Panc1 (cell line): Measurements from ENCODE around the gene FBXO40. TPM values are rescaled to one million over a fixed set of nuclear protein-coding genes. Genes with fewer than 3 reads are reported as not detected.

Source experiments
- ATAC-seq: fragments of 200-7000 bp; cut with Tn5 transposase; 2 replicates; pipeline ENCODE4 v1.9.1; 2020; ENCODE audit warnings: mild to moderate bottlenecking, moderate library complexity
- BruUV-seq: library from RNA; stranded (reverse); fragments of 400-500 nt; replicated peaks from 2 replicates; lab custom pipeline; 2021; lab: Mats Ljungman, UMichigan
- CTCF ChIA-PET: fragments of 300-600 bp; sonication (Branson Sonifier 250); formaldehyde crosslinking; loops from one replicate; lab custom pipeline; 2022; ENCODE audit warnings: antibody characterized with exemption; lab: Charles Lee
- POLR2A ChIA-PET: fragments of 300-600 bp; sonication (Branson Sonifier 250); formaldehyde crosslinking; loops from one replicate; lab custom pipeline; 2022; ENCODE audit warnings: antibody characterized with exemption; lab: Charles Lee
- DNase-seq: peaks from one replicate; pipeline ENCODE4 v3.0.0-alpha.2; 2010; ENCODE audit warnings: low read depth, low spot score
- H3K27ac ChIP-seq: 2 replicates; pipeline ENCODE4 v1.5.1; 2011; ENCODE audit warnings: mild to moderate bottlenecking, low read length, inconsistent platforms
- H3K27me3 ChIP-seq: fragments of 200-500 bp; sonication (Bioruptor generic); 2 replicates; pipeline ENCODE4 v1.6.0; 2014; ENCODE audit warnings: low read length, inconsistent platforms; ENCODE audit not compliant: control insufficient read depth, insufficient read depth
- H3K36me3 ChIP-seq: fragments of 200-500 bp; sonication (Bioruptor generic); 2 replicates; pipeline ENCODE4 v1.5.1; 2014; ENCODE audit warnings: inconsistent platforms, mild to moderate bottlenecking, low read length, moderate library complexity; ENCODE audit not compliant: control insufficient read depth, insufficient read depth
- H3K4me1 ChIP-seq: 2 replicates; pipeline ENCODE4 v1.5.1; 2011; ENCODE audit warnings: inconsistent platforms, mild to moderate bottlenecking, low read length, moderate library complexity; ENCODE audit not compliant: control insufficient read depth, insufficient read depth
- H3K4me3 ChIP-seq, 2 experiments: 2 replicates each; pipeline ENCODE4 v1.5.1; 2011 to 2012; ENCODE audit warnings: low read depth in 2 of 2, low read length in 2 of 2, mild to moderate bottlenecking in 2 of 2, inconsistent platforms in 1 of 2, moderate library complexity in 1 of 2
- H3K9me3 ChIP-seq: fragments of 200-500 bp; sonication (Bioruptor generic); 2 replicates; pipeline ENCODE4 v1.5.1; 2014; ENCODE audit warnings: low read depth, mild to moderate bottlenecking, inconsistent platforms, low read length, moderate library complexity; ENCODE audit not compliant: control insufficient read depth, insufficient read depth
- CTCF ChIP-seq: fragments of 450-650 bp; IDR thresholded peaks from 2 replicates; pipeline ENCODE4 v1.5.1; 2017; ENCODE audit warnings: mild to moderate bottlenecking
- POLR2AphosphoS5 ChIP-seq: IDR thresholded peaks from 2 replicates; pipeline ENCODE4 v1.6.1; 2012; ENCODE audit warnings: mild to moderate bottlenecking, low read depth, low read length, moderate library complexity
- REST ChIP-seq, 2 experiments: IDR thresholded peaks; 2 replicates each; pipeline ENCODE4 v1.6.1; 2011 to 2012; ENCODE audit warnings: low read depth in 2 of 2, control low read depth in 1 of 2, low read length in 1 of 2, mild to moderate bottlenecking in 1 of 2, moderate library complexity in 1 of 2; ENCODE audit not compliant: insufficient read depth in 1 of 2
- SIN3A ChIP-seq: IDR thresholded peaks from 2 replicates; pipeline ENCODE4 v1.6.1; 2012; ENCODE audit warnings: low read depth, mild to moderate bottlenecking, low read length, moderate library complexity, borderline replicate concordance; ENCODE audit not compliant: insufficient read depth
- TCF7L2 ChIP-seq: IDR thresholded peaks from 2 replicates; pipeline ENCODE4 v1.6.1; 2011; ENCODE audit warnings: mild to moderate bottlenecking, low read depth, low read length, inconsistent platforms
- in situ Hi-C: cut with HindIII; loops from 2 replicates; pipeline ENCODE4 v1.10.0; 2016; ENCODE audit warnings: low sequenced_read_pairs, low pct_unique_long_range_greater_than_20kb
- intact Hi-C: fragments of 100-400 bp; cut with micrococcal nuclease; formaldehyde crosslinking; loops from one replicate; pipeline ENCODE4 v1.10.0; 2022; ENCODE audit not compliant: unreplicated experiment
- total RNA-seq: library from RNA; stranded (reverse); gene quantifications from one replicate; pipeline ENCODE4 v1.2.1, GENCODE V29; 2021; ENCODE audit not compliant: unreplicated experiment

FBXO40 gene
- total RNA-seq, 1 experiment from 2014 or later = not detected

GRCh38 chr3:121670676-121671075 is 77.5 kb downstream of the FBXO40 start:
- H3K4me3 ChIP-seq = no peak overlapping the region
- ATAC-seq (no peak), DNase-seq (no peak)
- no peaks in the 10 kb centered on the region for H3K27me3 ChIP-seq
- BruUV-seq = no TSS peak
- H3K36me3 ChIP-seq = peaks cover 22% of the 10 kb centered on the region
- H3K9me3 ChIP-seq = no peaks in the 10 kb centered on the region
- no peak overlapping the region for H3K27ac ChIP-seq
- ChIA-PET CTCF (no interaction called here), POLR2A (no interaction called here)
- in situ Hi-C loops (no loop called here), intact Hi-C loops (no loop called here)
- TF ChIP-seq SIN3A = no peak
- no peak for TF ChIP-seq REST (IDR thresholded peaks at IDR 0.05; ENCODE audit: insufficient read depth in 1 of 2, low read depth in 2 of 2, low read length in 1 of 2)
- no peak for TF ChIP-seq CTCF
- no peak for TF ChIP-seq TCF7L2
- no peak for TF ChIP-seq POLR2AphosphoS5
- no peaks in the 10 kb centered on the region for H3K4me1 ChIP-seq

- TF ChIP-seq SIN3A = no peak
- no peak for TF ChIP-seq REST (IDR thresholded peaks at IDR 0.05; ENCODE audit: insufficient read depth in 1 of 2, low read depth in 2 of 2, low read length in 1 of 2)
- TF ChIP-seq TCF7L2 = no peak
- no peak for TF ChIP-seq POLR2AphosphoS5
- TF ChIP-seq CTCF = no peak
- no TSS peak for BruUV-seq
- POLR2A ChIA-PET = no interaction called here
- DNase-seq (no peak), ATAC-seq (no peak)
- Histone ChIP-seq H3K4me1 (no peaks in the 10 kb centered on the region), H3K27me3 (no peaks in the 10 kb centered on the region), H3K36me3 (peaks cover 14% of the 10 kb centered on the region), H3K27ac (no peak overlapping the region), H3K9me3 (no peaks in the 10 kb centered on the region), H3K4me3 (no peak overlapping the region)
- in situ Hi-C loops = no loop called here
- intact Hi-C loops = no loop called here
- CTCF ChIA-PET = no interaction called here
Measured at GRCh38 chr3:121677141-121677540, 84.0 kb downstream of the FBXO40 start.

Other genes with a start within 250 kb of the FBXO40 start
- gene POLQ, start 47.4 kb upstream of the FBXO40 start, total RNA-seq = 11.9 TPM
- not detected for gene ARGFX, start 25.4 kb upstream of the FBXO40 start, total RNA-seq
- 0.85 TPM for gene HCLS1, start 67.5 kb downstream of the FBXO40 start, total RNA-seq
- 49.7 TPM for gene GOLGB1, start 156.4 kb downstream of the FBXO40 start, total RNA-seq
- 20.1 TPM for gene IQCB1, start 241.7 kb downstream of the FBXO40 start, total RNA-seq
- 5.3 TPM for gene EAF2, start 241.8 kb downstream of the FBXO40 start, total RNA-seq